NCI-H2171 (cell line): ENCODE results near the gene DTX3.
A peak's percentile ranks its signal among the peaks of the same experiment; 100 is the strongest.
"Not testable (repeated sequence)": the region's sequence is repeated elsewhere in the genome, so short reads cannot be mapped to it uniquely, and the experiment has no call there.

Experiments used
- DNase-seq: peaks from one replicate; lab custom pipeline; 2025; lab: John Stamatoyannopoulos, UW

Gene DTX3

GRCh38 chr12:57607958-57608663, 3.5 kb downstream of the DTX3 start:
- DNase-seq, result no peak

- no peak for DNase-seq
Observed at GRCh38 chr12:57609101-57609780, 4.6 kb downstream of the DTX3 start.

GRCh38 chr12:57609781-57610553, 5.3 kb downstream of the DTX3 start:
- DNase-seq, result no peak

GRCh38 chr12:57610554-57611107, 6.0 kb downstream of the DTX3 start:
- no peak for DNase-seq

- peak; percentile 70 for DNase-seq
Observed at GRCh38 chr12:57611108-57611826, 6.6 kb downstream of the DTX3 start, which contains the start of gene ARHGEF25. ARHGEF25 (plus strand) TSS chr12:57611435; CDS start chr12:57611895, 460 bp downstream.

- DNase-seq, result peak; percentile 69
Observed at GRCh38 chr12:57611827-57612710, 7.4 kb downstream of the DTX3 start.

GRCh38 chr12:57612711-57613426, 8.2 kb downstream of the DTX3 start:
- no peak for DNase-seq

- DNase-seq, result no peak
Observed at GRCh38 chr12:57613427-57614109, 8.9 kb downstream of the DTX3 start.

- peak; percentile 45 for DNase-seq
Observed at GRCh38 chr12:57614178-57614947, 9.7 kb downstream of the DTX3 start.

- DNase-seq, result no peak
Observed at GRCh38 chr12:57614948-57615500, 10.4 kb downstream of the DTX3 start.

GRCh38 chr12:57615637-57616036, 11.0 kb downstream of the DTX3 start:
- no peak for DNase-seq

- DNase-seq, result no peak
Observed at GRCh38 chr12:57616383-57617101, 11.9 kb downstream of the DTX3 start.

GRCh38 chr12:57617942-57618341, 13.3 kb downstream of the DTX3 start:
- no peak for DNase-seq

GRCh38 chr12:57618431-57618830, 13.8 kb downstream of the DTX3 start:
- not testable (repeated sequence) for DNase-seq

- no peak for DNase-seq
Observed at GRCh38 chr12:57618966-57619433, 14.4 kb downstream of the DTX3 start.

- no peak for DNase-seq
Observed at GRCh38 chr12:57619434-57620244, 15.0 kb downstream of the DTX3 start.
